Measurements from ENCODE around the gene KRT17.
"Not testable (repeated sequence)": the region's sequence is repeated elsewhere in the genome, so short reads cannot be mapped to it uniquely, and the experiment has no call there.

KRT17 gene

GRCh38 chr17:41593306-41593981 is 30.9 kb downstream of the KRT17 start:
- DNase-seq (ENCODE audit: low read depth): no peak

DNA sequence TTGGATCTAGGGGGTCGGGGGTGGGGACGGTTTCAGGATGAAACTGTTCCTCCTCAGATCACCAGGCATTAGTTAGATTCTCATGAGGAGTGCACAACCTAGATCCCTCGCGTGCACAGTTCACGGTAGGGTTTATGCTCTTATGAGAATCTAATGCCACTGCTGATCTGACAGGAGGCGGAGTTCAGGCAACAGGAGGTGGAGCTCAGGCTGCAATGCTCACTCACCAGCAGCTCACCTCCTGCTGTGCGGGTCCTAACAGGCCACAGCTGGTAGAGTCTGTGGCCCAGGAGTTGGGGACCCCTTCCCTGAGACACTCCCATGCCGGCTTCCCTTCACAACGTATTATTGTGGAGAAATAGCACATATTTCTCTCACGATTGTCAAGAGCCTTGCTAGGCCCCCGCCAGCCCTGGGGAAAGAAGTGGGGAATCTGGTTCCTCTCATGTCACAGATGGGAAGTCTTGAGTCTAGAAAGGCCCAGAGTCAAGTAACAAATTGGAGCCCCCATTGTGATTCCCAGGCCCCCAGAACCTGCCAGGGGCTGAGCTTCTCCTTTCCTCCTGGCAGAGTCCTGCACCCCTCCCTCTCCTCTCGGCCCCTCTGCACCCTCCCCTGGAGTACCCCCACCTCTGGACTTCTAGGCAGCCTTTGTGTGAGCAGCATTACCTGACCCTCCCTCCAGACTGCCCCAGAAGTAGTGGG is 31.6 kb downstream of the KRT17 start:
- no peak for DNase-seq (ENCODE audit: low read depth)

- DNase-seq (ENCODE audit: low read depth): no peak
Measured at GRCh38 chr17:41589301-41589700, 35.1 kb downstream of the KRT17 start.

GRCh38 chr17:41588126-41588810 is 36.1 kb downstream of the KRT17 start:
- no peak for DNase-seq (ENCODE audit: low read depth)

DNA sequence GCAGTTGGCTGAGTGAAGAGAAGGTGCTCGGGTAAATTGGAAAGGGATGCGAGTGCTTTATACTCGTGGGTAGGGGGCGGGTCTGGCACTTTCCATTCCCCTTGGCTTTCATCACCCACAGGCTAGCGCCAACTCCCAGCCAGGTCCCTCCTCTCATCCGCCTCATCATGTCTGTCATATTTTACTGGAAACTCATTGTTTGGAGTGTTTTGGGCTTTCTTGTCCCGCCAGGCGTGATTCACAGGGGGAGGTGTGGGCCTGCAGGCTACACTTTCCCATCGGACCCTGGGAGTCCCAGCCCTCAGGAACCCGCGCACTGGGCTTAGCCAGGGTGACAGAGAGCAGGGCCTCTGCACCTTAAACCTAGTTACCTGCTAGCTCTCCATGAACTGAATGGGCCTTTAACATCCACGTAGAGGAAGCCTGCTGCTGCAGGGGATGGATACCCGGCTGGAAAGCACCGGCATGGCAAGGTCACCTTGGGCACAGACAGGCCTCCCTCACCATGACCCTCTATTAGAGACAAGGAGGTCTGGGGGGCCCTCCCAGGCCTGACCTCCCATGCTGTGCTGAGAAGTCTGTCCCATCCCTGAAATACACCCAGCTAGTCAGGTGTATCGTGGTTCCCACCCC is 37.4 kb downstream of the KRT17 start, which contains the start of gene KRT14:
TSS of gene KRT14 (minus strand) at position 33 of the 633 bp plus-strand sequence. CDS start 61 bp downstream, outside the sequence.
- DNase-seq (ENCODE audit: low read depth): no peak

DNA sequence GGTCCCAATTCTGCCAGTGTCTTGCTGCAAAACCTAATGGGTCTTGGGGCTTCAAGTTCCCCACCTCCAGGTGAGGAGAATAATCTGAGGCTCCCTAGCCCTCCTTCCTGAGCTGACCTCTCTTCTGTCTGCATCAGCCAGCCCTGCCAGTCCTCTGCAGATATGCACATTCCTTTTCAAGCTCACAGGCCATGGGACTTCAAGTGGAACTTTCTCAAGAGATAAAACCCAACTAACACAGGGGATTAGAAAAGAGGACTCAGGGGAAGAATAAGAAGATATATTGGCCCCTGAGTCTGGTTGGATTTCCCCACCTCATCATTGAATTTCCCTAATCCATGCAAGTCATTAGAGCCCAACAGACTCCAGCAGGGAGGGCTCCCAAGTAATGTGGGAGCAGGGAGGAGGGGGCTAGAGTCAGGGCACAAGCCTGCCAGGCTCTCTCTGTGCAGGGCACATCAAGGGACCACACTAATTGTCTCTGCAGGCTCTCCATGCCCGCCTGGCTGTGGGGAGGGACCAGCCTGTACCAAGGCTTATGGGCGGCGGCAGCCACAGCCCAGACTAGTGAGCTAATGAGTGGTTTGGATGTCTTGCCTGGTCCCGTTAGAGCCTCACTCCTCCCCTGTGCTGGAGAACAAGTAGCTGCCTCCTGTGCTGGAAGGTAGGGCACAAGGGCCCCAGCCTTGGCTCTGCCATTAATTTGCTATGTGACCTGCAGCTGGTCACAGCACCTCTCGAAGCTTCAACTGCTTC is 38.9 kb downstream of the KRT17 start:
- DNase-seq (ENCODE audit: low read depth): no peak

DNA sequence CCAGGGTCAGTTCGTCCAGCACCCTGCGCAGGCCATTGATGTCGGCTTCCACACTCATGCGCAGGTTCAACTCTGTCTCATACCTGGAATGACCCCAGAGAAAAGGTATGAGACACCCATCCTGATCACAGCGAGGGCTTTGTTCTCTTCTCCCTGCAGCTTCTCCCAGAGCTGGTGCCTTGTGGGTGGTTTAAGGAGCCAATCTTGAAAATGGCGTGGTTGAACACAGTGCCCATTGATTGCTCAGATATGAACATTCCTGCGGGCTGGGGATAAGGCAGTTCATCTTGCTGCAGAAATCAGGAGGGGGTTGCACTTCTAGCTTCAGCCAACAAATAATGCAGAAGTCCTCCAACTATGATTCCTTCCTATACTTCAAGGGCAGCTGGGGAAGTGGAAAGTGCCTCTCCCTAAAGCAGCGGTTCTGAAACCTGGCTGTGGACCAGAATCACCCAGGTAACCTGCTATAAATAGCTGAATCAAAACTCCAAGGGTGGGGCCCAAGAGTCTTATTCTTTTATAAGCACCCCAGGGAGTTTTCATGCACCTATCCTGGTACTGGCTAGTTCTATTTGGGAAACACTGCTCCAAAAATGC is 39.9 kb downstream of the KRT17 start:
- DNase-seq (ENCODE audit: low read depth): not testable (repeated sequence)

DNA sequence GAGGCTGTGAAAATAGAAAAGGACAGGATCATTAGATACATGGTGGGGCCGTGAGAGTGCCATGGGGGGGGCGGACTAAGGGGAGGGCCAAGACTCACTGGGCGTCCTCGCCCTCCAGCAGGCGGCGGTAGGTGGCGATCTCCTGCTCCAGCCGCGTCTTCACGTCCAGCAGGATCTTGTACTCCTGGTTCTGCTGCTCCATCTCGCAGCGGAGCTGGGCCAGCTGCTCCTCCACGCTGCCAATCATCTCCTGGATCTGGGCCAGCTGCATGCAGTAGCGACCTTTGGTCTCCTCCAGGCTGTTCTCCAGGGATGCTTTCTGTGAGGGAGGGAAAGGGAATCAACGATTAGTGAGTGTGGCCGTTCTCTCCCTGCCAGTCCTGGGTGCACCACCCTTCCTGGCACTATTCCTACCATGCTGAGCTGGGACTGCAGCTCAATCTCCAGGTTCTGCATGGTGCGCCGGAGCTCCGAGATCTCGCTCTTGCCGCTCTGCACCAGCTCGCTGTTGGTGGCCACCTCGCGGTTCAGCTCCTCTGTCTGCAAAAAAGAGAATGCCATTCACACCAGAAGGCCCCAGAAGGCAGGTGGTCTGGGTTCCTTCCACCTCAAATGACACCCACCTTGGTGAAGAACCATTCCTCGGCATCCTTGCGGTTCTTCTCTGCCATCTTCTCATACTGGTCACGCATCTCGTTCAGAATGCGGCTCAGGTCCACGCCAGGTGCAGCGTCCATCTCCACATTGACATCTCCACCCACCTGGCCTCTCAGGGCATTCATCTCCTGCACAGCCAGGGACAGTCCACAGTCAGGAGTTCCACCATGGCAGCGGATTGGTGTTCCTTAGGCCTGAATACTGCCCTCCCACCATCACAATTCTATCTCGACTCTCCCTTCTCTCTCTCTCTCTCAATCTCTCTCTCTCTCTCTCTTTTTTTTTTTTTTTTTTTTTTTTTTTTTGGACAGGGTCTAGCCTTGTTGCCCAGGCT is 40.9 kb downstream of the KRT17 start:
- no peak for DNase-seq (ENCODE audit: low read depth)

- DNase-seq (ENCODE audit: low read depth): not testable (repeated sequence)
Measured at GRCh38 chr17:41582061-41582968, 42.1 kb downstream of the KRT17 start.

- DNase-seq (ENCODE audit: low read depth): no peak
Measured at GRCh38 chr17:41581366-41582060, 42.9 kb downstream of the KRT17 start.

DNA sequence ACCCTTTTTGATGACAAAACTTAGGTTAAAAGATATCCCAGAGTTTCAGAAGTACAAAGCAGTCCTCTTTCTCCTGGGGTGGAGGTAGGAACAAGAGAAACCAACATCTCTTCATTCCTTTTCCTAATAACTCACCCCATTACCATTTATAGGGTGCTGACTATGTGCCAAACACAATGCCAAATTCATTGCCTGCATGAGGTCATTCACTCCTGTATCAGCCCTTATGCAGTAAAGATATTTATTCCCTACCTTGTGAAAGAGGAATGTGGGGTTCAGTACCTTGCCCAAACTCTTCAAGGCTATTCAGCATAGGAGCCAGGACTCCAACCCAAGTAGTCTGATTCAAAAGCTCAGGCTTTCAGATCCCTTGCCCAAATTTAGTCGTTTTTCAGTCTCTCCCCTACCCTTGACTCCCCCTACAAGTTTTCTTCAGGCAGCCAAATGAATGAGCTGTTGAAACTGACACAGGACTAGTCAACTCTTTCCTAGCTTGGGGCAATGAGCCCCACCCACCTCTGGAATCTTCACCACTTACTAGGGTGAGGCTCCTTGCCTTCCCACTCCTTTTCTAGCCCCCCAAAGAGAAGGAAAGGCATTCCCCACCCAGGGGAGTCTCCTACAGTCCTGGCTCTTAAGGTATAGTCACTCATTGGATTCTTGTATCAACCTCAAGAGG is 43.5 kb downstream of the KRT17 start:
- DNase-seq (ENCODE audit: low read depth): no peak

GRCh38 chr17:41580244-41580575 is 44.2 kb downstream of the KRT17 start:
- no peak for DNase-seq (ENCODE audit: low read depth)

GRCh38 chr17:41579484-41580243 is 44.7 kb downstream of the KRT17 start:
- peak; percentile 46 for DNase-seq (ENCODE audit: low read depth)

- DNase-seq (ENCODE audit: low read depth): no peak
Measured at GRCh38 chr17:41578971-41579370, 45.4 kb downstream of the KRT17 start.

DNA sequence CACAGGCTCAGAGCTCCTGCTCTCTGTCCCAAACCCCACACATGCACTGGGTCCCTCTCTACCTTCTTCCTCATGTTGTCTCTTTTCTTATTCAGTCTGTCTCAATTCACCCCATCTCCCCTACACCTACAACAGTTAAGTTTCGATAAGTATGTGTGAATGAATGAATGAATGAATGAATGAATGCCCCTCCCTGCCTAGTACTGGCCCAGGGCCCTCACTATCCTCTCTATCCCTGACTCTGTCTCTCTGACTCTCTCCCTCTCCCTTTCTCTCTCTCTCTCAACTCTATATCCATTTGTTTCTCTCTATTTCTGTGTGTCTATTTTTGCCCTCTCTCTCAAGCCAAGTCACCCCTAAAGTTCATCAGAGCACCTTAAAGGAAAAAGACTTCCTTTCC is 45.8 kb downstream of the KRT17 start:
- DNase-seq (ENCODE audit: low read depth): no peak

- DNase-seq (ENCODE audit: low read depth): not testable (repeated sequence)
Measured at GRCh38 chr17:41576740-41577139, 47.6 kb downstream of the KRT17 start.

DNA sequence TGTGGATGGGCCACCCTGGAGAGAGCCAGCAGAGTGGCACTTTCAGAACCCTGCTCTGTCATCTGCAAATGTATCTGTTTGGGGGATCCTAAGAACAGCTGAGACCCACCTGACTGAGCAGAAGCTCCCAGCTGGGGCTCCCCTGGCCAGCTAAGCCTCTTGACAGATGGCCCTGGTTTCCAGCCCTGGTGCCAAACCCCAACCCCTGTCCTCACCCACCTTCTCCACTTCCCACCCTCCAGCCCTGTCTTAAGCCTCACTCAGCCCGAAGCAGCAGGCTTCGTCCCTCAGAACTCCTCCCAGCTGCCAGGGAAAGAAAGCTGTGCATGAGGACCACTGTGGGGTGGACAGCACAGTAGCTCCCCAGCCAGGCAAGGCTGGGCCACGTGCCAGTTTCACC is 49.0 kb downstream of the KRT17 start:
- DNase-seq (ENCODE audit: low read depth): no peak
